RWPE1 (cell line): ENCODE results near the gene SH2D7.

Experiments used
- CTCF ChIA-PET: fragments of 350-600 bp; sonication (Branson Sonifier 250); formaldehyde crosslinking; extraction: SDS; loops from one replicate; lab custom pipeline; 2021; lab: Yijun Ruan, JAX
- POLR2A ChIA-PET: fragments of 400-600 bp; formaldehyde crosslinking; extraction: SDS; loops from one replicate; lab custom pipeline; 2020; ENCODE audit warnings: antibody characterized with exemption; ENCODE audit not compliant: low non-redundant PET; lab: Yijun Ruan, JAX
- DNase-seq: peaks from one replicate; pipeline ENCODE4 v3.0.0; 2012; ENCODE audit warnings: low spot score
- H3K27ac ChIP-seq: fragments of 450-650 bp; 2 replicates; pipeline ENCODE4 v1.5.1; 2017
- TF ChIP-seq, protein P1 (sequence below): fragments of 450-650 bp; conservative IDR thresholded peaks from 2 replicates; pipeline ENCODE4 v1.5.1; 2017; ENCODE audit warnings: low read depth, mild to moderate bottlenecking

Gene SH2D7

DNA sequence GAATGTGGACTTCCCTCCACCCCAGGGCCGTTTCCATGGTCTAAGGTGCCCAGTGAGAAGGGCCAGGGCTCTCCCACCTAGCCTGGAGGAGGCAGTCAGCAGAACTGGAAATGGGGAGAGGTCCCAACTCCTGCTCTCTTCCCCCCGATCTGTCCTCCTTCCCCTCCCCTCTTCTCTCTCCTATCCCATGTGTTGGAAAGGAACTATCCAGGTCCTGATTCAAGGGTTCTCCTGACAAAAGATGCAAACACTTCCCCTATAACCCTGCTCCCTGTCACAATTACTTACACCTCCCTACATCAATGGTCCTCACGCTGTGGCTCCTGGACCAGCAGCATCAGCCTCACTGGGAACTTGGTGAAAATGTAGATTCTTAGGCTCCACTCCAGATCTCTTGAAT, 32.9 kb downstream of the SH2D7 start:
- TF ChIP-seq, protein P1, sequence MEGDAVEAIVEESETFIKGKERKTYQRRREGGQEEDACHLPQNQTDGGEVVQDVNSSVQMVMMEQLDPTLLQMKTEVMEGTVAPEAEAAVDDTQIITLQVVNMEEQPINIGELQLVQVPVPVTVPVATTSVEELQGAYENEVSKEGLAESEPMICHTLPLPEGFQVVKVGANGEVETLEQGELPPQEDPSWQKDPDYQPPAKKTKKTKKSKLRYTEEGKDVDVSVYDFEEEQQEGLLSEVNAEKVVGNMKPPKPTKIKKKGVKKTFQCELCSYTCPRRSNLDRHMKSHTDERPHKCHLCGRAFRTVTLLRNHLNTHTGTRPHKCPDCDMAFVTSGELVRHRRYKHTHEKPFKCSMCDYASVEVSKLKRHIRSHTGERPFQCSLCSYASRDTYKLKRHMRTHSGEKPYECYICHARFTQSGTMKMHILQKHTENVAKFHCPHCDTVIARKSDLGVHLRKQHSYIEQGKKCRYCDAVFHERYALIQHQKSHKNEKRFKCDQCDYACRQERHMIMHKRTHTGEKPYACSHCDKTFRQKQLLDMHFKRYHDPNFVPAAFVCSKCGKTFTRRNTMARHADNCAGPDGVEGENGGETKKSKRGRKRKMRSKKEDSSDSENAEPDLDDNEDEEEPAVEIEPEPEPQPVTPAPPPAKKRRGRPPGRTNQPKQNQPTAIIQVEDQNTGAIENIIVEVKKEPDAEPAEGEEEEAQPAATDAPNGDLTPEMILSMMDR: no peak
- no peak overlapping the region for H3K27ac ChIP-seq
- no peak for DNase-seq
- ChIA-PET CTCF (no interaction called here), POLR2A (no interaction called here)

DNA sequence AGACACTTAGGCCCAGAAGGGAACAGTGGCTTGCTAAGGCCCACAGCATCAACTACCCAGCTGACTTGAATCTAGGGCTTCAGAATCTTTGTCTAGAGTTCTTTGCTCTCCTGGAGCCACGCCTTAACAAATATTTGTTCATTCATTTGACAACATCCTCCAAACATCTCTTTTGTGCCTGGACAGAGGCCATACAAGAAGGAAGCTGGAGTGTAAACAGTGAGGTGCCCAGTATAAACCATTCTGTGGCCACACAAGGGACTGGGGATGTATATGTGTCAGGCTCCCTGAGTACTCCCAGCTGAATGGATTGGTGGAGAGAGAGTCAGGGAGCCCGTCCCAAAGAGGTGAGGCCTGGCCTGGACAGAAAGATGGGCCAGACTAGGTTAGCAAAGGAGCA, 35.5 kb downstream of the SH2D7 start:
- POLR2A ChIA-PET: no interaction called here
- CTCF ChIA-PET: interaction anchor here (0.6 kb wide), 1 partner anchor 184 kb away, joined by 3 read pairs; no protein-coding TSS in a partner anchor
- TF ChIP-seq, protein P1: no peak
- no peak overlapping the region for H3K27ac ChIP-seq
- no peak for DNase-seq

GRCh38 chr15:78129077-78129750, 36.9 kb downstream of the SH2D7 start:
- H3K27ac ChIP-seq: peak overlapping the region; percentile 10; the same call in 1 of the 2 replicates
- CTCF ChIA-PET: interaction anchor here (1.0 to 1.9 kb wide), 2 partner anchors 48 to 66 kb away, joined by 3 to 11 read pairs; no protein-coding TSS in a partner anchor
- POLR2A ChIA-PET: no interaction called here
- peak; percentile 36 for DNase-seq
- TF ChIP-seq, protein P1: no peak

- POLR2A ChIA-PET: no interaction called here
- peak overlapping the region; percentile 12; the same call in 1 of the 2 replicates for H3K27ac ChIP-seq
- CTCF ChIA-PET: interaction anchor here (0.5 to 1.9 kb wide), 6 partner anchors 8 to 171 kb away, joined by 3 to 11 read pairs (median 4); no protein-coding TSS in a partner anchor
- no peak for DNase-seq
- TF ChIP-seq, protein P1: no peak
Observed at GRCh38 chr15:78129751-78130287, 37.5 kb downstream of the SH2D7 start.

- POLR2A ChIA-PET: no interaction called here
- no peak for DNase-seq
- TF ChIP-seq, protein P1: no peak
- CTCF ChIA-PET: interaction anchor here (0.5 to 2.1 kb wide), 21 partner anchors 9 to 617 kb away, joined by 3 to 11 read pairs (median 3); no protein-coding TSS in a partner anchor
- H3K27ac ChIP-seq: peak overlapping the region; percentile 12; the same call in 1 of the 2 replicates
Observed at GRCh38 chr15:78130466-78131294, 38.3 kb downstream of the SH2D7 start.
